HG03103 (cell line): ENCODE measurements around the gene MYO5B.

Source experiments
- ATAC-seq: cut with Tn5 transposase; IDR thresholded peaks from one replicate; pipeline ENCODE4 v1.9.1; 2021; ENCODE audit warnings: low read depth; ENCODE audit not compliant: unreplicated experiment

The MYO5B gene

GRCh38 chr18:50075772-50076171, 119.2 kb downstream of the MYO5B start:
- ATAC-seq = no peak

DNA sequence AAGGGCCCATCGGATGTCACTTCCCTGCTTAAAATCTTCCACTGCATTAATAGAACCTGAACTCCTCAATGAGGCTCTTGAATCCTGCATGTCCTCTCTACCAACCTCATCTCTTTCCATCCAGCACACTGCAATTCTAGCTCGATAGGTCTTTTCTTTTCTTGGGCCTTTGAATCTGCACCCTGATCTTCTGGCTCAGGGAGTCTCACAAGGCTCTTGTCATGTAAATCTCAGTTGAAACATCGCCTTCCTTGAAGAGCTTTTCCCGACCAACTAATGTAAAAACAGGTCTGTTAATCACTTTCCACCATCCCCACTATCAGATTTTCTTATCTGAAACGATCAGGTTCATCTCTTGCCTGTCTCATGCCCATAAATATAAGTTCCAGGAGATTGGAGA, 120.5 kb downstream of the MYO5B start:
- ATAC-seq = no peak

GRCh38 chr18:50073319-50073718, 121.6 kb downstream of the MYO5B start:
- no peak for ATAC-seq

DNA sequence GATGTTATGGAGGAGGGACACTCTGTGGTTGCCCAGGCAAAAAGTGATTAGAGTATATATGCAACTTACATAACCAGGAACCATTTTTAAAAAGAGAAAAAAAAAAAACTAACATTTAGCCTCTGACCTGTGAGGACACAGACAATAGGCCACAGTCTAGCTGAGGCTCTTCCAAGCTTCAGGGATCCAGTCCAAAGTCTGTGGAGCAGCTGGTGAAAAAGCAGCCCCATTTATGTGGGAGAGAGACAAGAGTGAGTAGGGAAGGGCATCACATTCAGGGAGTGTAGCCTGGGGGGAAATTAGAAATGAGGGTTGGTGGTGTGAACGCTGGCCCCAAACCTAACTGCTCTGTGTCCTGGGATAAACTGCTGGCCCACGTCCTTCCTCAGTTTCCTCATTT, 122.8 kb downstream of the MYO5B start:
- ATAC-seq = no peak

GRCh38 chr18:50071397-50071796, 123.5 kb downstream of the MYO5B start:
- ATAC-seq = no peak

- no peak for ATAC-seq
These were observed 125.5 kb downstream of the MYO5B start for GRCh38 chr18:50069422-50069821.

DNA sequence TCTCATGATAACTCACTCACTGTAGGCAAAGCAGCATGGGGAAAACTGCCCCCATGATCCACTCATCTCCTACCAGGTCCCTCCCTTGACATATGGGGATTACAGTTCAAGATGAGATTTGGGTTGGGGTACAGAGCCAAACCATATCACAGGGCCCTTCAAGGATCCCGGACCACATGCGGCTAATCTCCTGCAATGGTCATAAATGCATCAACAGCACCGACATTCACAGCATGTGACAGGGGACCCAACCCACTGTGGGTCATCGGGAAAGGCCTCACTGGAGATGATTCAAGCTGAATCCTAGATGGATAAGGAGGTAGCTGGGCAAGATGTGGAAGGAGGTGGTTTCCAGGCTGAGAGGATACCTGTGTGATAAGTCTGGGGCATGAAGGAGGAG, 129.4 kb downstream of the MYO5B start:
- no peak for ATAC-seq

DNA sequence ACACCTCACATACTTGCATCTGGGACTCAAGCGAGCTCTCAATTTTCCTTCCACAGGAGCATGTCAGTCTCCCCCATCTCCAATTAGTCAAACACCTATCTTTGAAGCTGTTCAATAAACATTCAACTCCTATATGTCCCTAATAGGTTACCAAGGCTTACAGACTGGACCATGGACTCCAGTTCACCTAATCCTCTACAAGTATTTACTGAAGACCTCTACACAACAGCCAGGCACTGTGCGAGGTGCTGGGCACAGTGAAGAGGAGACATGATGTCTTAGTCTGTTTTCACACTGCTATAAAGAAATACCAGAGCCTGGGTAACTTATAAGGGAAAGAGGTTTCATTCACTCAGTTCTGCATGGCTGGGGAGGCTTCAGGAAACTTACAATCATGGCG, 129.9 kb downstream of the MYO5B start:
- no peak for ATAC-seq

DNA sequence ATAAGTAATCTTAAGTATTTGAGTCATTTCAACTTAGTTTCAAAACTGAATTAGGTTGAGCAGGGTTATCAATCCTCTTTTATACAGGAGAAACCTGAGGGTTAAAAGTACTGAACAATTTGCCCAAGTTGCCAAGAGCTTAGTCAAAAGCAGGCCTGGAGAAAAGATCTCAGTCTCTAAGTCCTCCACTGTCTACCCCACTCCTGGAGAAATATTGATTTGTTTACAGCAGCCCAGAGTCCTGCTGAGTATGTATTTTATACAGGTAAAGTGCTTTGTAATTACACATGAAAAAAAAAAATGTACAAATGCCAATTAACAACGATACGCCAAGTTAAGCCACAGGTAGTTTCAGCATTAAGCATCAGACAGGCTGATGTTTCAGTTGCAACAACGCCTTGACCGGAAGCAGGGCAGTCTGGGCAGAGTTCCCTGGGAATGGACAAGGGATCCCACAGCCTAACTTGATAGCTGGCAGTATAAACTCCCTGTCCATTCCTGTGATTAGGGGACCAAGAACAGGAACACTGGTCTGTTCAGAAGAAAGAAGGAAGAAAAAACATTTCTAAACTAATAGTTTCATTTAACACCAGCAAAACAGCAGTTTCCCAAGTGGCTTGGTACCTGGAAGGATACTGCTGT, 132.9 kb downstream of the MYO5B start:
- ATAC-seq = no peak

GRCh38 chr18:50060822-50061221, 134.1 kb downstream of the MYO5B start:
- no peak for ATAC-seq

DNA sequence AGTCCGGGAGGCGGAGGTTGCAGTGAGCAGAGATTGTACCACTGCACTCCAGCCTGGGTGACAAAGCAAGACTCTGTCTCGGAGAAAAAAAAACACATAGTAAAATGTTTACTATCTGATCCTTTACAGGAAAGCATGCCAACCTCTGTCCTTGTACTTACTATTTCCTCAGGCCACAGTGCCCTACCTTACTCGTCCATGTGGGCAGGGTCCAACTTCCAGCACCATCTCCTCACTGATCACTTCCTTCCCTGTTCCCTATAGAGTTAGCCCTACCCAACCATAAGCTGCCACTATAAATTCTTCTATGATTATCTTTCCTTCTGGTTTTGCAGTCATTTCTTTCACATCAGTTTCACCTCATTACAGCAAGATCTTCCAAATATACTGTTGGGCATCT, 136.2 kb downstream of the MYO5B start:
- ATAC-seq = no peak

GRCh38 chr18:50057009-50057408, 137.9 kb downstream of the MYO5B start:
- no peak for ATAC-seq

- no peak for ATAC-seq
These were observed 138.8 kb downstream of the MYO5B start for GRCh38 chr18:50056185-50056584.

- no peak for ATAC-seq
These were observed 139.5 kb downstream of the MYO5B start for GRCh38 chr18:50055488-50055887.

DNA sequence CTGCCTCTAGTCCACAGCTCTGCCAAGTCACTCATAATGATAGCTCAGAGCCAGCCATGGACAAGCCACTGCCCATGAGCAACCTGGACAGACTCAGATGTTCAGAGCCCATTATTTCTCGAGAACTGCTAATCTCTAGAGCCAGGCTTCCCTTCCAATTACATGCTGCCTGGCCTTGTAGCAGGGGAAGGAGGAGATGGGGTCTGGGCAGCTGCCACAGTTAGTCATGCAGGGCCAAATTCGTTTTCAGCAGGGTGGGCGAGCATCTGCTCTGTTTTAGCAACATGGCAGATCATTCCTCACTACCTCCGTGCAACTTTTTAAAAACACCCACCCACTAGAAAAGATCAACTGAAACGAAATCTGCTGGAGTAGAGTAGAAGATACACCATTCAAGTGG, 141.8 kb downstream of the MYO5B start:
- no peak for ATAC-seq

DNA sequence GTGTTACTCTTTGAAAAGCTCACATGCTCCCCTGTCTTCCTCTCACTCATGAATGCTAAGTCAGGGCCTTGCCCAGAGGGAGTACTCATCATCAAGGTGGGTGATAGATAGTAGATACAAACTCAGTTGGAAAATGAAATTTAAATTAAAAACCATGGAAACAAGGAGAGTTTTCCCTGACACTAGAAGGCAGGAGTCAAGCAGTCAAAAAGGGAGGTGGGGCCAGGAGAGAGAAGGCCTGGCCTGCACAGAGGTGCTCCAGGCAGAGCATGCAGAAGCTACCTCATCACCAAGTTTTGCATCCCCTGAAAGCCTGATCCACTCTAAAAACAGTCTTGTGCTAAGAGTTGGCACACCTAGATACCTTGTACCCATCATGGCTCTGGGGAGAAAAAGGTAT, 143.7 kb downstream of the MYO5B start:
- ATAC-seq = no peak

DNA sequence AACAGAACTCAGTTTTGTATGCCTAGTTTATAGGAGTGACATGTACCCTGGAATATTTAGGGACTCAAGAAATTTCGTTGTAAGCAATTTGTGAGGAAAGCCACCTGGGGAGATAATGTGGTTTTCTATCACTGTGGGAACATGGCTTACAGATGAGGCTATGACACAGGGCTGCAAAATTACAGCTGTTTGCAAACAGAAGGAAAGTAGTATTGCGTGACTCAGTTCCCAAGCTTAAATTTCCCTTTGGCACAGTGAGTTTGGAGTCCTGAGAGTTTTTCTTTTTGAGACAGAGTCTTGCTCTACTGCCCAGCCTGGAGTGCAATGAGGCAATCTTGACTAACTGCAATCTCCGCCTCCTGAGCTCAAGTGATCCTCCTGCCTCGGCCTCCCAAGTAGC, 149.8 kb downstream of the MYO5B start:
- ATAC-seq = no peak

DNA sequence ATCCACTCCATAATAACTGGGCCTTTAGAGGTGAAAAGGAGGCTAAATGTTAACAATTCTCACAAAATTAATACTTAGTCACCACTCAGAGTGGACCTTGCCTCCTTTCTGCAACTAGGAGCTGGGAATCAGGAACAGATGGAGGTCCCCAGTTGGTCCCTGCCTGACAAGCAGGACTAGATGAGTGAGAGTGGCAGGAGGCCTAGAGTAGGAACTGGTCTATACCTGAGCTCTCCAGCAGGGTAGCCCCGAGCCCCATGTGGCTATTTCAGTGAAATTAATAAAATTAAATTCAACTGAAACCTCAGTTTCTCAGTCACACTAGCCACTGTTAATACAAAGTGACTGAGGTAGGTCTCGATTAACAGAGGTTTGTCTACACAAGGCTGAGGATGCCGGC, 150.5 kb downstream of the MYO5B start:
- no peak for ATAC-seq

GRCh38 chr18:50042611-50043010, 152.3 kb downstream of the MYO5B start:
- no peak for ATAC-seq

- no peak for ATAC-seq
These were observed 155.2 kb downstream of the MYO5B start for GRCh38 chr18:50039746-50040145.

- no peak for ATAC-seq
These were observed 156.5 kb downstream of the MYO5B start for GRCh38 chr18:50038448-50038847.

DNA sequence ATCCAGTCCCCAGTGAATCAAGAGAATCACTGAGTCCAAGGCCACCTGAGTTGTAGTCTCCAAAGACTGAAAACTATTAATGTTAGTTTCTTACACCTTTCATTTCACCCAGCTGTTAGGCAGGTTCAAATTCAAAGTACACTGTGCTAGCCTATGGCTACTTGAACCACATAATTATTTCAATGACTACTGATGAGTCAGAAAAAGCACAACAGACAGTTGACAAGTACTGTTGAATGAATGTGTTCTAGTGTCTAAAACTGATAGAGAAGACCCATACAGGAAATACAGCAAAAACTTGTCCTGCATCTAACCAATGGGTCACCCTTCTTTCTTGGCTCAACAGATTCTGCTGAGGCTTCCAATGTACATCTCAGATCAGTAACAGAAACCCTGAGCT, 160.9 kb downstream of the MYO5B start:
- ATAC-seq = no peak

DNA sequence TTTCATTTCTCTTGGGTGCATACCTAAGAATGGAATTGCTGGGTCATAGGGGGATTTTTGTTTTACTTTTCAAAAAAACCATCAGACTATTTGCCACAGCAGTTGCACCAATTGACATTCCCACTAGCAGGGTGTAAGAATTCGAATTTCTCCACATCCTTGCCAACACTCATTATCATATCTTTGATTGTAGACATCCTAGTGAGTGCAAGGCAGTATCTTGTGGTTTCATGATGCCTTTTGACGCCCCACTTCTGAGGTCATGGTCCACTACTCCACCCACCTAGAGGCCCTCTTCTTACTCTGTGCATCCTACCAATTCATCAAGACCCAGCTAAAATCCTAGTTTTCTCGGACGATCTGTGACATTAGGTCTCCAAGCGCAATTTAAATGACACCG, 161.9 kb downstream of the MYO5B start:
- no peak for ATAC-seq
